GM12878 (cell line): ENCODE results near the gene DDX5.

Source experiments
- EP300 ChIP-seq, 2 experiments: fragments of 150-350 bp in 1 of 2; IDR thresholded peaks; 2 replicates each; pipeline ENCODE4 v1.6.1; 2011 to 2012; ENCODE audit warnings: low read depth in 2 of 2, low read length in 2 of 2, borderline replicate concordance in 1 of 2, improper control_type of control experiment in 1 of 2, inconsistent platforms in 1 of 2; ENCODE audit not compliant: control insufficient read depth in 1 of 2
- EZH2 ChIP-seq: IDR thresholded peaks from 2 replicates; pipeline ENCODE4 v1.6.1; 2012; ENCODE audit warnings: low read depth, mild to moderate bottlenecking, control low read depth, inconsistent platforms, low read length, borderline replicate concordance; ENCODE audit not compliant: control insufficient read depth
- MXI1 ChIP-seq: fragments of 150-350 bp; IDR thresholded peaks from 2 replicates; pipeline ENCODE4 v1.6.1; 2011; ENCODE audit warnings: low read depth, mild to moderate bottlenecking, inconsistent platforms, low read length, improper control_type of control experiment
- POLR2A ChIP-seq: IDR thresholded peaks from 2 replicates; pipeline ENCODE4 v1.6.1; 2011; ENCODE audit warnings: low read depth, mild to moderate bottlenecking, low read length
- RCOR1 ChIP-seq: conservative IDR thresholded peaks from 2 replicates; pipeline ENCODE4 v1.6.1; 2012; ENCODE audit warnings: low read depth, low read length, improper control_type of control experiment
- SUPT20H ChIP-seq: IDR thresholded peaks from 2 replicates; pipeline ENCODE4 v1.6.1; 2011; ENCODE audit warnings: low read depth, mild to moderate bottlenecking, low read length, moderate library complexity, borderline replicate concordance; ENCODE audit not compliant: control insufficient read depth
- TF ChIP-seq, protein P1 (sequence below): IDR thresholded peaks from 2 replicates; pipeline ENCODE4 v1.6.1; 2012; ENCODE audit warnings: mild to moderate bottlenecking, low read depth, low read length

DNA sequence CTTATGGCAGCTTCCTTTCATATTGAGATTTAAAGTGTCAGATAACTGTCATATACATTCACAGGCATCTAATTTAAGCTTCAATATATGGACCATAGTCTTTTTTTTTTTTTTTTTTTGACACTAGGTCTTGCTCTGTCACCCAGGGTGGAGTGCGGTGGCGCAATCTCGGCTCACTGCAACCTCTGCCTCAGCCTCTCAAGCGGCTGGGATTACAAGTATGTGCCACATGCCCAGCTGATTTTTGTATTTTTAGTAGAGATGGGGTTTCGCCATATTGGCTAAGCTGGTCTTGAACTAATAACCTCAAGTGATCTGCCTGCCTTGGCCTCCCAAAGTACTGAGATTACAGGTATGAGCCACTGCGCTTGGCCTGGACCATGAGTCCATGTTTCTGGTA, 14.3 kb upstream of the DDX5 start:
- TF ChIP-seq, protein P1, sequence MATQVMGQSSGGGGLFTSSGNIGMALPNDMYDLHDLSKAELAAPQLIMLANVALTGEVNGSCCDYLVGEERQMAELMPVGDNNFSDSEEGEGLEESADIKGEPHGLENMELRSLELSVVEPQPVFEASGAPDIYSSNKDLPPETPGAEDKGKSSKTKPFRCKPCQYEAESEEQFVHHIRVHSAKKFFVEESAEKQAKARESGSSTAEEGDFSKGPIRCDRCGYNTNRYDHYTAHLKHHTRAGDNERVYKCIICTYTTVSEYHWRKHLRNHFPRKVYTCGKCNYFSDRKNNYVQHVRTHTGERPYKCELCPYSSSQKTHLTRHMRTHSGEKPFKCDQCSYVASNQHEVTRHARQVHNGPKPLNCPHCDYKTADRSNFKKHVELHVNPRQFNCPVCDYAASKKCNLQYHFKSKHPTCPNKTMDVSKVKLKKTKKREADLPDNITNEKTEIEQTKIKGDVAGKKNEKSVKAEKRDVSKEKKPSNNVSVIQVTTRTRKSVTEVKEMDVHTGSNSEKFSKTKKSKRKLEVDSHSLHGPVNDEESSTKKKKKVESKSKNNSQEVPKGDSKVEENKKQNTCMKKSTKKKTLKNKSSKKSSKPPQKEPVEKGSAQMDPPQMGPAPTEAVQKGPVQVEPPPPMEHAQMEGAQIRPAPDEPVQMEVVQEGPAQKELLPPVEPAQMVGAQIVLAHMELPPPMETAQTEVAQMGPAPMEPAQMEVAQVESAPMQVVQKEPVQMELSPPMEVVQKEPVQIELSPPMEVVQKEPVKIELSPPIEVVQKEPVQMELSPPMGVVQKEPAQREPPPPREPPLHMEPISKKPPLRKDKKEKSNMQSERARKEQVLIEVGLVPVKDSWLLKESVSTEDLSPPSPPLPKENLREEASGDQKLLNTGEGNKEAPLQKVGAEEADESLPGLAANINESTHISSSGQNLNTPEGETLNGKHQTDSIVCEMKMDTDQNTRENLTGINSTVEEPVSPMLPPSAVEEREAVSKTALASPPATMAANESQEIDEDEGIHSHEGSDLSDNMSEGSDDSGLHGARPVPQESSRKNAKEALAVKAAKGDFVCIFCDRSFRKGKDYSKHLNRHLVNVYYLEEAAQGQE = no peak
- TF ChIP-seq POLR2A (no peak), EP300 (IDR thresholded peaks at IDR 0.05; ENCODE audit: borderline replicate concordance in 1 of 2, control insufficient read depth in 1 of 2, low read depth in 2 of 2, low read length in 2 of 2) (no peak), RCOR1 (no peak), EZH2 (no peak), SUPT20H (no peak), MXI1 (no peak)
